ENCODE measurements around the gene CD276. TPM values are rescaled to one million over a fixed set of nuclear protein-coding genes. Genes with fewer than 3 reads are reported as not detected.
"Not testable (repeated sequence)": the region's sequence is repeated elsewhere in the genome, so short reads cannot be mapped to it uniquely, and the experiment has no call there.

The CD276 gene
- polyA plus RNA-seq, 10 donors, result 105 to 175 (median 130) TPM

- no peak for DNase-seq
Observed at GRCh38 chr15:73709241-73709640, 25.1 kb downstream of the CD276 start.

- no peak for DNase-seq
Observed at GRCh38 chr15:73709686-73710085, 25.5 kb downstream of the CD276 start.

- DNase-seq, result no peak
Observed at GRCh38 chr15:73710321-73710720, 26.1 kb downstream of the CD276 start.

- DNase-seq, result no peak
Observed at GRCh38 chr15:73711526-73711925, 27.3 kb downstream of the CD276 start.

- no peak for DNase-seq
Observed at GRCh38 chr15:73712107-73712506, 27.9 kb downstream of the CD276 start.

GRCh38 chr15:73714695-73715301, 30.6 kb downstream of the CD276 start:
- no peak for DNase-seq

GRCh38 chr15:73715417-73715816, 31.2 kb downstream of the CD276 start:
- no peak for DNase-seq

- DNase-seq, result no peak
Observed at GRCh38 chr15:73716417-73716816, 32.2 kb downstream of the CD276 start.

GRCh38 chr15:73717206-73717605, 33.0 kb downstream of the CD276 start:
- DNase-seq, result no peak

GRCh38 chr15:73717802-73718201, 33.6 kb downstream of the CD276 start:
- DNase-seq, result no peak

- DNase-seq, result no peak
Observed at GRCh38 chr15:73718694-73719093, 34.5 kb downstream of the CD276 start.

GRCh38 chr15:73722425-73722824, 38.2 kb downstream of the CD276 start:
- DNase-seq, result no peak

GRCh38 chr15:73723191-73723590, 39.0 kb downstream of the CD276 start:
- DNase-seq, result no peak

- DNase-seq, result no peak
Observed at GRCh38 chr15:73724212-73724611, 40.0 kb downstream of the CD276 start.

GRCh38 chr15:73727330-73727976, 43.3 kb downstream of the CD276 start:
- no peak for DNase-seq

- DNase-seq, result not testable (repeated sequence)
Observed at GRCh38 chr15:73732051-73732450, 47.9 kb downstream of the CD276 start.

- no peak for DNase-seq
Observed at GRCh38 chr15:73732930-73733329, 48.7 kb downstream of the CD276 start.

GRCh38 chr15:73737535-73737934, 53.4 kb downstream of the CD276 start:
- no peak for DNase-seq

- no peak for DNase-seq
Observed at GRCh38 chr15:73740152-73741048, 56.2 kb downstream of the CD276 start.

GRCh38 chr15:73741321-73741836, 57.2 kb downstream of the CD276 start:
- no peak for DNase-seq

- no peak for DNase-seq
Observed at GRCh38 chr15:73744293-73744692, 60.1 kb downstream of the CD276 start.

GRCh38 chr15:73745073-73745472, 60.9 kb downstream of the CD276 start:
- no peak for DNase-seq

GRCh38 chr15:73746261-73746660, 62.1 kb downstream of the CD276 start:
- DNase-seq, result no peak
